ENCODE data around the gene CSNK1G1.
"Not testable (repeated sequence)": the region's sequence is repeated elsewhere in the genome, so short reads cannot be mapped to it uniquely, and the experiment has no call there.

Gene CSNK1G1

DNA sequence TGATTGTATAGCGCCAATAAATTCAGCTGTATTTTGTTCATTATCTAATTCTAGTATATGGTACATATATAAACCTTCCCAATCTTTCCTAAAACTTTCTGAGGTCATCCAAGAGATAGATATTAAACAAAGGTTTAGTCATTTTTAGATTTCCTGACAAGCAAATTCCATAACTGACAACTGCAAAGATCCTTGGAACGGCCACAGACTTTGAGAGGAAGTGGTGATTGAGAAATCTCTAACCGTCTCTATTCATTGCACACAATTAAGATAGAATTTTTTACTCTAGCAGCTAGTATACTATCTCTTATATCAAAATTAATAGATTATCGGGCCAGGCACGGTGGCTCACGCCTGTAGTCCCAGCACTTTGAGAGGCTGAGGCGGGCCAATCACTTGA is 4.7 kb downstream of the CSNK1G1 start:
- in situ Hi-C loops (cut with MboI; ENCODE audit: low sequenced_read_pairs): no loop called here

DNA sequence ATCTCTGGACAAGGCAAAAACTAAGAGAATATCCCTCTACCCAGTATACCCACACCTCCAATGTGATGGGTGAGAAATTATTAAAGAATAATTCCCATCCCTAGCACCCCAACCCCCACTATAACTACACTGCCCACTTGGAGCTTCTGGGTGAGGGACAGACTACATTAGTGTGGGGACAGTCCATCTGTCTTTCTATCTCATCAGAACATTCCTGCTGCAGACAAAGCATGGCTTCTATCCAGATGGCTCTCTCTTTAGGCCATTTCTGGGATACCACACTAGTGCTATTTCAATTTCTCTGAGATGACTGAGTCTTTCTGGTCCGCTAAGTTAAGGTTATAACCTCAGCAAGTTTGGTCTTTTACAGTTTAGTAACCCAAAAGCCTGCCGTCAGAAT is 6.6 kb downstream of the CSNK1G1 start:
- in situ Hi-C loops (cut with MboI; ENCODE audit: low sequenced_read_pairs): no loop called here

DNA sequence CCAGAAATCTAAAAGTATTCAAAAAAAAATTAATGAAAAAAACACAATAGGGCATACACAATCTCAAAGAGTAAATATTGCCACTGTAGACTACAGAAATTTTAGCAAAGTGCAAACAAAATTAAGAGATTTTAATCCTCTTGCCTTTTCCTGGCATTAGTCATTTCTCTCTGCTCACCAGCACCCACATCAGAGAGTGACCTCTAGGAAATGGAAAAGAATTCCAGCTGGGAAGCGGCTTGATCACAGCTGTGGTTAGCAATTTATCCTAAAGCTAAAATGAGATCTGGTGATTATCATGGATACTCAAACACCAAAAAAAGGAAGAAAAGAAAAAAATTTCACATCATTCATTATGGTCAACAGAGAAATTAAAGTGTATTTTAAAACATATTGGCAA is 7.5 kb downstream of the CSNK1G1 start:
- in situ Hi-C loops (cut with MboI; ENCODE audit: low sequenced_read_pairs): no loop called here

DNA sequence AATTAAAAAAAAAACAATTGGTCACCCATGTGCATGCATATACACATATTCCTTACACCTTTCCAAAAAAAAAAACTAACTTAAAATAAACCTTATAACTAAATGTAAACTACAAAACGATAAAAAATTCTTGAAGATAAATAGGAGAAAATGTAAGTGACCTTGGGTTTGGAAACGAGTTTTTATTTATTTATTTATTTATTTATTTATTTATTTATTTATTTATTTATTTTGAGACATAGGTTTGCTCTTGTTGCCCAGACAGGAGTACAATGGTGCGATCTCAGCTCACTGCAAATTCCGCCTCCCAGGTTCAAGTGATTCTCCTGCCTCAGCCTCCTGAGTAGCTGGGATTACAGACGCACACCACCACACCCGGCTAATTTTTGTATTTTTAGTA is 9.7 kb downstream of the CSNK1G1 start:
- in situ Hi-C loops (cut with MboI; ENCODE audit: low sequenced_read_pairs): not testable (repeated sequence)

DNA sequence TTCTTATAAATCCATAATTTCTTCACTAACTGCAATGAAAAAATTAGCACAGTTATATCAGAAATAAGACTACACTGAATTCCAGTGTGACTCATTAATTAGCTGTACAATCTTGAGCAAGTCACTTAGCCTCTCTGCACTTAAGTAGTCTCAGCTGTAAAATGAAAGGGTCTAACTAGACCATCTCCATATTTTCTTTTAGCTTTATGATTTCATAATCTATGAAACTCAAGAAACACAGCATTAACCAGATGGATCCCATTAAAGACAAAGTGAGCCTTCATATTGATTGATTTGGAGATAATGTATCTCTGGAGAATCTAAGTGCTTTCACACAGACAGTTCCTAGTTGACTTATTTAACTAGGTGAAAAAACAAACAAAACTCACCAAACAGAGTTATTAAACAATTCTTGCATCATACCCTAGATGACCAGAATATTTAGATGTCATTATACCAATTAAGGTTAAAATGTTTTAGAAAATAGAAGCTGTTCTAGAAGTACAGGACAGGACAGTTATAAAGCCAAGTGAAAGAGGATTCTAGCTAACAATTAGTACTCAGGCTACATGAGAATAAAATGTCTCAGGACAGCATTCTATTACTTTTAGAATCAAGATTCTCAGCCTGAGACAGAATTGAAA is 11.2 kb downstream of the CSNK1G1 start:
- in situ Hi-C loops (cut with MboI; ENCODE audit: low sequenced_read_pairs): no loop called here

DNA sequence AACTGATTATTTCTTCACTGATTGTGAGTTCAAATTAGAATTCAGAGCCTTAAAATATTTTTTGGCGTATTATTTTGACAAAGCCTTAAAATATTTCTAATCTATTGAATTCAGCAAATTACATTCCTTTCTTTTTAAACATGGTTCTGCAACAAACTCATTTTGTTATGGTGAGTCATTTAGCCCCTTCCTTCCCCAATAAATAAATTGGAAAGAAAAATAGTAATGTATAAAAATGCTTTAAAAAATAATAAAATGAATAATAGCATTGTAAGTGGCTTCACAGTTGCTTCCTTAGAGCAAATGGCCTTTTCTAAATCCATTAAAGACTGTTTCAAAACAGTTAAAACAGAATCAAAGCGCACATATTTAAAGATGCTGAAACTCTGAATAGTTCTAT is 12.1 kb downstream of the CSNK1G1 start:
- in situ Hi-C loops (cut with MboI; ENCODE audit: low sequenced_read_pairs): no loop called here

DNA sequence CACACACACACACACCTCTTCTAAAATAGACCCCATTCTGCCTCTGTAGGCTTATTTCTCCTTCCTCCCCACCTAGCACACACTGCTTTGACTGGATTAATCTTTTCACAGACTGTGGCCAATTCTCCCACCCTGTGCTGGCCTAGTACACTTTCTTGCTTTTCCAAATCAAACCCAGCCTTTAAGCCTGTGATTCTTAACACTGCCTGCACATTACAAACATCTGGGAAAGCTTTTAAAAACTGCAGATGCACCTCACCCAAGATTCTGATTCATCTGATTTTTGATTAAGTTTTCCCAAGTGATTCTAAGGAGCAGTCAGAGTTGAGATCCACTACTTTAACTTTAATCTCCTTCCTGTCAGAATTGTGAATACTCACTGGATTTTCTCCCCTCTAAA is 12.8 kb downstream of the CSNK1G1 start:
- in situ Hi-C loops (cut with MboI; ENCODE audit: low sequenced_read_pairs): no loop called here

DNA sequence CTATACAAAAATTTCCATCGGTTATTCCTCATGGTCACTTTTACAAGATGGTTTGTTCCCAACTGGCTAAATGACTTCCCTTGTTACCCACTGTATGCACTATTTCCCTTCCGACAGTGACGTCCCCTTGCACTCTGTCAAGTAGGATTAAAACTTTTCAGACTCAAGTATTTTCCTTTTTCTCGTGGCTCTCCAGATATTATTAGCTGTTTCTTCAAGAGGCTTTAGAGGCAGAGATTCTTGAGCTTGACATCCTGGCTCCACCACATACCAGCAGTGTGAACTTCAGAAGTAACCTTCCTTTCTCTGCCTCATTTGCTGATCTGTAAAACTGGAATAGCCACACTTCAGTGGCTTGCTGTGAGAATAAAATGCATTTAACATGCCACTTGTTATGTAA is 14.0 kb downstream of the CSNK1G1 start:
- in situ Hi-C loops (cut with MboI; ENCODE audit: low sequenced_read_pairs): no loop called here

DNA sequence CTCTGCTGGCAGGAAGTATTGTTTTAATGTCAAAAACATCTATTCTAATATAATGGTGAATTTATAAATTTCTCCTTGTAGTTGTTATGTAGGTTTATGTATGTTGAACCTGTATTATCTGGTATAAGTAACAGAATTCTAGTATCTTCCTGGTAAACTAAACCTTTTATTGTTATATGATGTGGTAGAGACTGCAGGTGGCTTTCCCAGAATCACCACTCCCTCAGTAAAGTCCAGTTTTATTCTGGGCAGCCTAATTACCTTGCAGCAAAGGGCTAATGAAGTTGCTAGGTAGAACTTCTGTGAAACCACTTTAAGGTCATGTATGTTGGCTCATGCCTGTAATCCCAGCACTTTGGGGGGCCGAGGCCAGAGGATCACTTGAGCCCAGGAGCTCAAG is 15.6 kb downstream of the CSNK1G1 start:
- in situ Hi-C loops (cut with MboI; ENCODE audit: low sequenced_read_pairs): no loop called here

DNA sequence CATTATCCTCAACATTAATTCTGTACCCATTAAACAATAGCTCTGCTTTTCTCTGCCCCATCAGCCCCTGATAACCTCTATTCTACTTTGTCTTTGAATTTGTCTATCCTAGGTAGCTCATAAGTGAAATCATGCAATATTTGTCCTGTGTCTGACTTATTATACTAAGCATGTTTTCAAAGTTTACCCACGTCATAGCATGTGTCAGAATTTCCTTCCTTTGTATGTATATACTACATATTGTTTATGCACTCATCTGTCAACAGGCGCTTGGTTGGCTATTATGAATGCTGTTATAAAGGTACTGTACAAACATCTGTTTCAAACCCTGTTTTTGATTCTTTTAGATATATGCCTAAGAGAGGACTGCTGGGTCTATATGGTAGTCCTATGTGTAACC is 18.2 kb downstream of the CSNK1G1 start:
- in situ Hi-C loops (cut with MboI; ENCODE audit: low sequenced_read_pairs): no loop called here

DNA sequence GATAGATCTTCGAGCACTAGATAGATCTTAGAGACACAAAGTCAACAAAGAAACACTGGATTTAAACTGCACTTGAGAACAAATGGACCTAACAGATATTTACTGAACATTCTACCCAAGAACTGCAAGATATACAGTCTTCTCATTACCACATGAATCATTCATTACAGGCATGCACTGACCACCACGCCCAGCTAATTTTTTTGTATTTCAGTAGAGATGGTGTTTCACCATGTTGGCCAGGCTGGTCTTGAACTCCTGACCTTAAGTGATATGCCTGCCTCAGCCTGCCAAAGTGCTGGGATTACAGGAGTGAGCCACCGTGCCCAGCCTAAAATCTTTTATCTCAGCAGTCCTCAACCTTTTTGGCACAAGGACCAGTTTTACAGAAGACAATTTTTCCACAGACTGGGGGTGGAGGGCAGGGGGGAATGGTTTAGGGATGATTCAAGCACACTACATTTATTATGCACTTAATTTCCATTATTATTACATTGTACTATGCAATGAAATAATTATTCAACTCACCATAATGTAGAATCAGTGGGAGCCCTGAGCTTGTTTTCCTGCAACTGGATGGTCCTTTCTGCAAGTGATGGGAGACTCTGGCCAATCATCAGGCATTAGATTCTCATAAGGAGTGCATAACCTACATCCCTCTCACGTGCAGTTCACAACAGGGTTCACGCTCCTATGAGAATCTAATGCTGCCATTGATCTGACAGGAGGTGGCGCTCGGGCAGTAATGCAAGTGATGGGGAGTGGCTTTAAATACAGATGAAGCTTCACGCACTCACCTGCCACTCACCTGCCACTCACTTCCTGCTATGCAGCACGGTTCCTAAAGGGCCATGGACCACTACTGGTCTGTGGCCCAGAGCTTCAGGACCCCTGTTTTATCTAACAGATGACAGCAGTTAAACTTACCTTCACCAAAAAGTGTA is 21.7 kb downstream of the CSNK1G1 start:
- in situ Hi-C loops (cut with MboI; ENCODE audit: low sequenced_read_pairs): no loop called here

DNA sequence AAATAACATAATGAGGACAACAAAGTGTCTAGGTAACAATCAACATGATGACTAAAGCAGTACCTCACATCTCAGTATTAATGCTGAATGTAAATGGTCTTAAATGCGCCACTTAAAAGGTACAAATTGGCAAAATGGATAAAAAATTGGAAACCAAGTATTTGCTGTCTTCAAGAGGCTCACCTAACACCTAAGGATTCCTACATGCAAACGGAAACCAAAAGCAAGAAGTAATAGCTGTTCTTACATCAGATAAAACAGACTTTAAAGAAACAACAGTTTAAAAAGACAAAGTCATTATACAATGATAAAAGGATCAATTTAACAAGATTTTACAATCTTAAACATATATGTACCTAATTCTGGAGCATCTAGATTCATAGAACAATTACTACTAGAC is 22.5 kb downstream of the CSNK1G1 start:
- in situ Hi-C loops (cut with MboI; ENCODE audit: low sequenced_read_pairs): no loop called here

DNA sequence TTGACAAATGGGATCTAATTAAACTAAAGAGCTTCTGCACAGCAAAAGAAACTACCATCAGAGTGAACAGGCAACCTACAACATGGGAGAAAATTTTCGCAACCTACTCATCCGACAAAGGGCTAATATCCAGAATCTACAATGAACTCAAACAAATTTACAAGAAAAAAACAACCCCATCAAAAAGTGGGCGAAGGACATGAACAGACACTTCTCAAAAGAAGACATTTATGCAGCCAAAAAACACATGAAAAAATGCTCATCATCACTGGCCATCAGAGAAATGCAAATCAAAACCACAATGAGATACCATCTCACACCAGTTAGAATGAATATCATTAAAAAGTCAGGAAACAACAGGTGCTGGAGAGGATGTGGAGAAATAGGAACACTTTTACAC is 24.3 kb downstream of the CSNK1G1 start:
- in situ Hi-C loops (cut with MboI; ENCODE audit: low sequenced_read_pairs): not testable (repeated sequence)

DNA sequence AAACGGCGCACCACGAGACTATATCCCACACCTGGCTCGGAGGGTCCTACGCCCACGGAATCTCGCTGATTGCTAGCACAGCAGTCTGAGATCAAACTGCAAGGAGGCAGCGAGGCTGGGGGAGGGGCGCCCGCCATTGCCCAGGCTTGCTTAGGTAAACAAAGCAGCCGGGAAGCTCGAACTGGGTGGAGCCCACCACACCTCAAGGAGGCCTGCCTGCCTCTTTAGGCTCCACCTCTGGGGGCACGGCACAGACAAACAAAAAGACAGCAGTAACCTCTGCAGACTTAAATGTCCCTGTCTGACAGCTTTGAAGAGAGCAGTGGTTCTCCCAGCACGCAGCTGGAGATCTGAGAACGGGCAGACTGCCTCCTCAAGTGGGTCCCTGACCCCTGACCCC is 29.0 kb downstream of the CSNK1G1 start:
- in situ Hi-C loops (cut with MboI; ENCODE audit: low sequenced_read_pairs): not testable (repeated sequence)

DNA sequence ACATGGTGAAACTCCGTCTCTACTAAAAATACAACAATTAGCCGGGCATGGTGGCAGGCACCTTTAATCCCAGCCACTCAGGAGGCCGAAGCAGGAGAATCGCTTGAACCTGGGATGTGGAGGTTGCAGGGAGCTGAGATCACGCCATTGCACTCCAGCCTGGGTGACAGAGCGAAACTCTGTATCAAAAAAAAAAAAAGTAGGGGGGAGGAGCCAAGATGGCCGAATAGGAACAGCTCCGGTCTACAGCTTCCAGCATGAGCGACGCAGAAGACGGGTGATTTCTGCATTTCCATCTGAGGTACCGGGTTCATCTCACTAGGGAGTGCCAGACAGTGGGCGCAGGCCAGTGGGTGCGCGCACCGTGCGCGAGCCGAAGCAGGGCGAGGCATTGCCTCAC is 29.5 kb downstream of the CSNK1G1 start:
- in situ Hi-C loops (cut with MboI; ENCODE audit: low sequenced_read_pairs): not testable (repeated sequence)

DNA sequence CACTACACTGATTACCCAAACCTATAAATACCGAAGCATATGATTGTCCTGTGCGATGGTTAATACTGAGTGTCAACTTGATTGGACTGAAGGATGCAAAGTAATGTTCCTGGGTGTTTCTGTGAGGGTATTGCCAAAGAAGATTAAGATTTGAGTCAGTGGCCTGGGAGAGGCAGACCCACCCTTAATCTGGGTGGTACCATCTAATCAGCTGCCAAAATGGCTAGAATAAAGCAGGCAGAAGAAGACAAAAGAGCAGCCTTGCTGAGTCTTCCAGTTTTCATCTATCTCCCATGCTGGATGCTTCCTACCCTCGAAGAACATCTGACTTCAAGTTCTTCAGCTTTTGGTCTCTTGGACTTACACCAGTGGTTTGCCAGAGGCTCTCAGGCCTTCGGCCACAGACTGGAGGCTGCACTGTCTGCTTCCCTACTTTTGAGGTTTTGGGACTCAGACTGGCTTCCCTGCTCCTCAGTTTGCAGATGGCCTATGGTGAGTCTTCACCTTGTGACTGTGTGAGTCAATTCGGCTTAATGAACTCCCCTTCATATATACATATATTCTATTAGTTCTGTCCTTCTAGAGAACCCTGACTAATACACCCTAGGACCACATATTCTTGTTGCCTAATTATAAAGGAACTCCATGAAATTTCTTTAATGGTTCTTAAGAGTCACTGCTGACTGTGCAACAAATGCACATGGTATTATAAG is 31.7 kb downstream of the CSNK1G1 start:
- in situ Hi-C loops (cut with MboI; ENCODE audit: low sequenced_read_pairs): no loop called here

DNA sequence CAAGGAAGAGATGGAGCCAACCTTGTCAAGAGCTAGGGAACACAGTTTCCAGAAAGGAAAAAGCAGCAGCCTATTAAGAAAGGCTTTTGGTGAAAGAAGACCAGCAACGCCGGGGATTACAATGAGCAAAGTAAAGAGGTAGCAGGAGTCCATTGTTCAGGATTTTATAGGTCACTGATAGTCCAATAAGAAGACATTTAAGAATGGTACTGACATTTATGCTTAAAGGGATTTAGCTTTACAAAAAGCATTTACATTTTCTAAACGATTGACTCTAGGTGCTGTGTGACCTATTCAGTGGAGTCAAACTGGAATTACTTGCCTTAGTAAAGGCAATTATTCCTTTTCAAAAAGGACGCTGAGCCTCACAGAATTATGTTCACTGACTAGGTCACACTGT is 40.8 kb downstream of the CSNK1G1 start:
- in situ Hi-C loops (cut with MboI; ENCODE audit: low sequenced_read_pairs): no loop called here

DNA sequence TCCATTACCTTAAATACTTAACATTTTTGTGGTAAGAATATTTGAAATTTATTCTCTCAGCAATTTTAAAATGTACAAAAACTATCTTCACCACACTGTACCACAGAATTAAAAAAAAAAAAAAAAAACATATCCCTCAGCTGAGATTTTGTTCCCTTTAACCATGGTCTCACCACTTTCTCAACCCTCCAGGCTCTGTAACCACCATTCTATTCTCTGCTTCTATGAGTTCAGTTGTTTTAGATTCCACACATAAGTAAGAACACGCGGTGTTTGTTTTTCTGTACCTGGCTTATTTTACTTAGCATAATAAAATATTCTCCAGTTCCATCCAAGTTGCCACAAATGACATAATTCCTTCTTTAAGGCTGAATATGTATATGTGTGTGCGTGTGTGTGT is 41.5 kb downstream of the CSNK1G1 start:
- in situ Hi-C loops (cut with MboI; ENCODE audit: low sequenced_read_pairs): no loop called here

DNA sequence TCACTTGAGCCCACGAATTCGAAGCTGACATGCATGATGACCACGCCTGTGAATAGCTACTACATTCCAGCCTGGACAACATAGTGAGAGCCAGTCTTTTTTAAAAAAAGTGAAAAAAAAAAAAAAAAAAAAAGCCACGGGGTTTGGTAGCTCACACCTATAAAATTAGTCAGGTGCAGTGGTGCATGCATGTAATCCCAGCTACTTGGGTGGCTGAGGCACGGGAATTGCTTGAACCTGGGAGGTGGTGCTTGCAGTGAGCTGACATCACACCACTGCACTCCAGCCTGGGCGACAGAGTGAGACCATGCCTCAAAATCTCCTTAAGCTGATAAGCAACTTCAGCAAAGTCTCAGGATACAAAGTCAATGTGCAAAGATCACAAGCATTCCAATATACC is 44.4 kb downstream of the CSNK1G1 start:
- in situ Hi-C loops (cut with MboI; ENCODE audit: low sequenced_read_pairs): no loop called here

DNA sequence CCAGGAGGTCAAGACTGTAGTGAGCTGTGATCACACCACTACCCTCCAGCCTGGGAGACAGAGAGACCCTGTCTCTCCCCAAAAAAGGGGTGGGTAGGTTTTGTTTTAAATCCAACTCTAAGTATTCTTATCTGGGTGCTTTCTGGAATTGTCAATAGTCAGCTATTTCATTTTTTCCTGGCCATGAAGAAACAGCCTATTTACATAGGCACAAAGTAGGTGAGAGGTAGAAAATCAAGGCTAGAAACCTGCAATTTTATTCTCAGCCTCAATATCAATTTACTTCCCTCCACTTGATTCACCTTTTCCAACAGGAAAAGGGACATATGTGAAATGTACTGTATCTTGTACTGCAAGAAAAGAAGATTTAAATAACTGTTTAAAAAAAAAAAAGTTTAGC is 45.9 kb downstream of the CSNK1G1 start:
- in situ Hi-C loops (cut with MboI; ENCODE audit: low sequenced_read_pairs): no loop called here

DNA sequence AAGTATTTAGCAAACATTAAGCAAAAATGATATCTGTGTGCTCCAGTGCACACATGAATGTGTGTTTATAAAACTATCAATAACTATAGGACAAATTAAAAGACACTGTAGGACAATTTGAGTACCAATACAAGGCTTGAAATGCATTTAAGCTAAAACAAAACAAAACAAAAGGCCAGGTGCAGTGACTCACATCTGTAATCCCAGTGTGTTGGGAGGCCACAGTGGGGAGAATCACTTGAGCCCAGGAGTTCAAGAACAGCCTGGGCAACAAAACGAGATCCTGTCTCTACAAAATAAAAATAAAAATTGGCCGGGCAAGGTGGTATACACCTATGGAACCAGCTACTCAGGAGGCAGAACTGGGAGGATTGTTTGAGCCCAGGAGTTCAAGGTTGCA is 50.7 kb downstream of the CSNK1G1 start:
- in situ Hi-C loops (cut with MboI; ENCODE audit: low sequenced_read_pairs): no loop called here

DNA sequence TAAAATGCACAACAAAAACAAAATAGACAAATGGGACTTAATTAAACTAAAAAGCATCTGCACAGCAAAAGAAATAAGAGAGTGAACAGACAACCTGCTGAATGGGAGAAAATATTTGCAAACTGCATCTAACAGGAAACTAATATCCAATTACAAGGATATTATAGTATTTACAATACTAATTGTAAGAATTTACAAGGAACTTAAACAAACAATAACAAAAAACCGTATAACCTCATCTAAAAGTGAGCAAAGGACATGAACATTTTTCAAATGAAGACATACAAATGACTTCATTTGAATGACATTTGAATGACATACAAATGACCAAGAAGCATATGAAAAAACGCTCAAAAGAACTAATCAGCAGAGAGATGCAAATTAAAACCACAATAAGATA is 66.4 kb downstream of the CSNK1G1 start:
- in situ Hi-C loops (cut with MboI; ENCODE audit: low sequenced_read_pairs): no loop called here

Measured in hTERT RPE-1 (cell line).